Vagina (tissue), 2 donors: ENCODE data around the gene PPP1R14C.

Source experiments
- CTCF ChIP-seq, 3 experiments: fragments of 450-650 bp in 2 of 3; fragments of 200-600 bp in 1 of 3; sonication (generic) in 1 of 3; IDR thresholded peaks; one replicate each; pipeline ENCODE4 v1.5.1; 2017 to 2019; ENCODE audit warnings: antibody characterized with exemption in 3 of 3, mild to moderate bottlenecking in 2 of 3, moderate library complexity in 2 of 3
- POLR2A ChIP-seq, 2 donors: fragments of 450-650 bp; IDR thresholded peaks; one replicate each; pipeline ENCODE4 v1.6.1; 2017; ENCODE audit warnings: antibody characterized with exemption in 2 of 2, mild to moderate bottlenecking in 2 of 2, moderate library complexity in 2 of 2
- POLR2AphosphoS5 ChIP-seq, 2 donors: sonication (generic); formaldehyde crosslinking; IDR thresholded peaks; one replicate each; pipeline ENCODE4 v1.9.0; 2017; ENCODE audit warnings: antibody characterized with exemption in 2 of 2, mild to moderate bottlenecking in 2 of 2, low read depth in 1 of 2; ENCODE audit not compliant: insufficient read depth in 1 of 2

- TF ChIP-seq CTCF (IDR thresholded peaks at IDR 0.05) (no peak), POLR2A (IDR thresholded peaks at IDR 0.05) (no peak), POLR2AphosphoS5 (IDR thresholded peaks at IDR 0.05; ENCODE audit: insufficient read depth in 1 of 2, low read depth in 1 of 2) (no peak)
These were observed 124.3 kb downstream of the PPP1R14C start for GRCh38 chr6:150266963-150267685.
